ENCODE data around the gene LCLAT1.

Gene LCLAT1

GRCh38 chr2:30652271-30652915 is 205.3 kb downstream of the LCLAT1 start:
- Histone ChIP-seq H3K4me1 (no peaks in the 10 kb centered on the region), H3K9ac (no peak overlapping the region), H3K27ac (no peak overlapping the region), H2AFZ (no peak overlapping the region), H3K36me3 (ENCODE audit: control insufficient read depth, insufficient read depth, low read length) (no peaks in the 10 kb centered on the region), H3K4me2 (ENCODE audit: low read length) (no peak overlapping the region), H3K79me2 (no peaks in the 10 kb centered on the region), H3K4me3 (ENCODE audit: low read depth, low read length) (no peak overlapping the region), H3K9me3 (ENCODE audit: control insufficient read depth, low read length) (no peaks in the 10 kb centered on the region), H3K27me3 (ENCODE audit: control insufficient read depth, insufficient read depth, low read length) (no peaks in the 10 kb centered on the region)
- no peak for TF ChIP-seq CTCF (IDR thresholded peaks at IDR 0.05)

GRCh38 chr2:30653847-30654246 is 206.8 kb downstream of the LCLAT1 start:
- H3K79me2 ChIP-seq, result no peaks in the 10 kb centered on the region
- H2AFZ ChIP-seq, result no peak overlapping the region
- H3K9me3 ChIP-seq (ENCODE audit: control insufficient read depth, low read length), result no peaks in the 10 kb centered on the region
- no peaks in the 10 kb centered on the region for H3K4me1 ChIP-seq
- no peak overlapping the region for H3K9ac ChIP-seq
- H3K4me3 ChIP-seq (ENCODE audit: low read depth, low read length), result no peak overlapping the region
- no peak overlapping the region for H3K4me2 ChIP-seq (ENCODE audit: low read length)
- no peaks in the 10 kb centered on the region for H3K27me3 ChIP-seq (ENCODE audit: control insufficient read depth, insufficient read depth, low read length)
- H3K36me3 ChIP-seq (ENCODE audit: control insufficient read depth, insufficient read depth, low read length), result no peaks in the 10 kb centered on the region
- no peak overlapping the region for H3K27ac ChIP-seq
- no peak for TF ChIP-seq CTCF (IDR thresholded peaks at IDR 0.05)

- Histone ChIP-seq H3K9me3 (ENCODE audit: control insufficient read depth, low read length) (no peaks in the 10 kb centered on the region), H3K4me1 (no peaks in the 10 kb centered on the region), H3K4me2 (ENCODE audit: low read length) (no peak overlapping the region), H3K27me3 (ENCODE audit: control insufficient read depth, insufficient read depth, low read length) (no peaks in the 10 kb centered on the region), H2AFZ (no peak overlapping the region), H3K27ac (no peak overlapping the region), H3K4me3 (ENCODE audit: low read depth, low read length) (no peak overlapping the region), H3K36me3 (ENCODE audit: control insufficient read depth, insufficient read depth, low read length) (no peaks in the 10 kb centered on the region), H3K9ac (no peak overlapping the region), H3K79me2 (no peaks in the 10 kb centered on the region)
- TF ChIP-seq CTCF (IDR thresholded peaks at IDR 0.05), result no peak
Measured at GRCh38 chr2:30654404-30654803, 207.4 kb downstream of the LCLAT1 start.

- Histone ChIP-seq H3K4me2 (ENCODE audit: low read length) (no peak overlapping the region), H3K36me3 (ENCODE audit: control insufficient read depth, insufficient read depth, low read length) (no peaks in the 10 kb centered on the region), H3K4me1 (no peaks in the 10 kb centered on the region), H3K79me2 (no peaks in the 10 kb centered on the region), H3K27ac (no peak overlapping the region), H3K4me3 (ENCODE audit: low read depth, low read length) (no peak overlapping the region), H2AFZ (no peak overlapping the region), H3K27me3 (ENCODE audit: control insufficient read depth, insufficient read depth, low read length) (no peaks in the 10 kb centered on the region), H3K9me3 (ENCODE audit: control insufficient read depth, low read length) (no peaks in the 10 kb centered on the region), H3K9ac (no peak overlapping the region)
- no peak for TF ChIP-seq CTCF (IDR thresholded peaks at IDR 0.05)
Measured at GRCh38 chr2:30655211-30655610, 208.2 kb downstream of the LCLAT1 start.

GRCh38 chr2:30655660-30656059 is 208.6 kb downstream of the LCLAT1 start:
- H3K4me1 ChIP-seq, result no peaks in the 10 kb centered on the region
- TF ChIP-seq CTCF (IDR thresholded peaks at IDR 0.05), result no peak
- H3K27ac ChIP-seq, result no peak overlapping the region
- H3K9ac ChIP-seq, result no peak overlapping the region
- no peak overlapping the region for H3K4me2 ChIP-seq (ENCODE audit: low read length)
- H3K36me3 ChIP-seq (ENCODE audit: control insufficient read depth, insufficient read depth, low read length), result no peaks in the 10 kb centered on the region
- no peaks in the 10 kb centered on the region for H3K27me3 ChIP-seq (ENCODE audit: control insufficient read depth, insufficient read depth, low read length)
- H3K9me3 ChIP-seq (ENCODE audit: control insufficient read depth, low read length), result no peaks in the 10 kb centered on the region
- no peak overlapping the region for H2AFZ ChIP-seq
- no peaks in the 10 kb centered on the region for H3K79me2 ChIP-seq
- H3K4me3 ChIP-seq (ENCODE audit: low read depth, low read length), result no peak overlapping the region
